Ovary (tissue), 3 donors: ENCODE data around the gene LSM2.

Experiments used
- POLR2A ChIP-seq: fragments of 450-650 bp; IDR thresholded peaks from one replicate; pipeline ENCODE4 v1.6.1; 2017; ENCODE audit warnings: antibody characterized with exemption, mild to moderate bottlenecking, moderate library complexity
- TF ChIP-seq, protein P1 (sequence below), 3 donors: fragments of 450-650 bp in 2 of 3; fragments of 200-600 bp in 1 of 3; IDR thresholded peaks; one replicate each; pipeline versions ENCODE4 v1.5.1 to v1.8.0; 2016 to 2022; ENCODE audit warnings: antibody characterized with exemption in 3 of 3, mild to moderate bottlenecking in 1 of 3
- donor health status: DM: no; HTN: no; CAD: no.

DNA sequence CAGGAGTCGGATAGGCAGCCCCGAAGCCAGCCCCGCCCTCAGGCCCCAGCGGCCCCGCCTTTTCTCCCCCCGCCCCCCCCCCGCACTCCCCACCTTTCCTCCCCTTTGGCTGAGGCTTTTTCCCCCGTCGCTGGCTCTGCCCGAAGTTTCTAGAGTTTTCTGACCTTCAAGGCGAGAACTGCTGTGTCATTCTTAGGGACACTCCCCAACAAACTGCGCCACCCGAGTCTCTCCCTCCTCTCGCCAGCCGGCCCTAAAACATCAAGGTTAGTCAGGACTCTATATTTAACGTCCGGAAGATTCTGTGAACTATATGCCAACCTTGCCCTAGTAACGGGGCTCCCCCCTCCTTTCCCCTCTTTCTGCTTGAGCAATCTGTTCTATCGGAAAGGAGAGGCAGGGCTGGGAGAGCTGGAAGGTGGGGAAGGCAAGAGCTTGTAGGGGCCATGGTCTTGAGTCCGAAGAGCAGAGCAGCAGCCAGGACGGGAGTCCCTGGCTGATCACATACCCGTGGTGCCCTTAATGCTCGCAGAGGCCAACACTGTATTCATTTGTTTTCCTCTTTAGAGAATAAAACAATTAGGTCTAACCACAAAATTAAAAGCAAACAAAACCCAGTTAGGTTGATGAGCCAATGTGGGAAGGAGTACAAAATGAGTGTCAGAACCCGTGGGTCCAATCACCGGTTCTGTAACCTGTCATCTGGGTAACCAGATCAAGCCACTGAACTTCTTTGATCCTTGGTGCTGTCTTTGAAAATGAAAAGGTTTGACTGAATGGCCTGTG is 15.5 kb upstream of the LSM2 start:
- TF ChIP-seq POLR2A, result peak; percentile 85
- TF ChIP-seq, protein P1, sequence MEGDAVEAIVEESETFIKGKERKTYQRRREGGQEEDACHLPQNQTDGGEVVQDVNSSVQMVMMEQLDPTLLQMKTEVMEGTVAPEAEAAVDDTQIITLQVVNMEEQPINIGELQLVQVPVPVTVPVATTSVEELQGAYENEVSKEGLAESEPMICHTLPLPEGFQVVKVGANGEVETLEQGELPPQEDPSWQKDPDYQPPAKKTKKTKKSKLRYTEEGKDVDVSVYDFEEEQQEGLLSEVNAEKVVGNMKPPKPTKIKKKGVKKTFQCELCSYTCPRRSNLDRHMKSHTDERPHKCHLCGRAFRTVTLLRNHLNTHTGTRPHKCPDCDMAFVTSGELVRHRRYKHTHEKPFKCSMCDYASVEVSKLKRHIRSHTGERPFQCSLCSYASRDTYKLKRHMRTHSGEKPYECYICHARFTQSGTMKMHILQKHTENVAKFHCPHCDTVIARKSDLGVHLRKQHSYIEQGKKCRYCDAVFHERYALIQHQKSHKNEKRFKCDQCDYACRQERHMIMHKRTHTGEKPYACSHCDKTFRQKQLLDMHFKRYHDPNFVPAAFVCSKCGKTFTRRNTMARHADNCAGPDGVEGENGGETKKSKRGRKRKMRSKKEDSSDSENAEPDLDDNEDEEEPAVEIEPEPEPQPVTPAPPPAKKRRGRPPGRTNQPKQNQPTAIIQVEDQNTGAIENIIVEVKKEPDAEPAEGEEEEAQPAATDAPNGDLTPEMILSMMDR (IDR thresholded peaks at IDR 0.05), result no peak
